Gastroesophageal sphincter (tissue), 4 donors: ENCODE measurements around the gene ZNF444. TPM values are rescaled to one million over a fixed set of nuclear protein-coding genes. Genes with fewer than 3 reads are reported as not detected.

ENCODE experiments used
- ATAC-seq: fragments of 150-250 bp; one replicate; pipeline ENCODE4 v1.9.1; 2016; ENCODE audit warnings: mild to moderate bottlenecking, moderate library complexity
- H3K27ac ChIP-seq, 4 donors: fragments of 200-600 bp; sonication (generic) in 3 of 4; 1 replicate in 3 of 4; 2 replicates in 1 of 4; pipeline ENCODE4 v1.5.1; 2016 to 2019
- H3K27me3 ChIP-seq: fragments of 200-600 bp; sonication (generic); one replicate; pipeline ENCODE4 v1.5.1; 2019
- H3K36me3 ChIP-seq, 2 donors: fragments of 200-600 bp; sonication (generic); one replicate each; pipeline ENCODE4 v1.5.1; 2019; ENCODE audit warnings: control low read depth in 1 of 2
- H3K4me1 ChIP-seq, 3 donors: fragments of 200-600 bp; sonication (generic); 1 replicate in 2 of 3; 2 replicates in 1 of 3; pipeline ENCODE4 v1.5.1; 2016 to 2019; ENCODE audit warnings: control low read depth in 2 of 3
- H3K4me3 ChIP-seq, 2 donors: fragments of 200-600 bp; sonication (generic); one replicate each; pipeline ENCODE4 v1.5.1; 2019; ENCODE audit warnings: mild to moderate bottlenecking in 1 of 2, moderate library complexity in 1 of 2
- H3K9me3 ChIP-seq, 3 donors: fragments of 200-600 bp; sonication (generic); one replicate each; pipeline ENCODE4 v1.5.1; 2017 to 2019; ENCODE audit warnings: control low read depth in 2 of 3
- CTCF ChIP-seq, 4 experiments: fragments of 200-600 bp in 2 of 4; fragments of 450-650 bp in 2 of 4; sonication (generic) in 1 of 4; IDR thresholded peaks; one replicate each; pipeline ENCODE4 v1.5.1; 2017 to 2019; ENCODE audit warnings: antibody characterized with exemption in 4 of 4, mild to moderate bottlenecking in 2 of 4, moderate library complexity in 2 of 4
- EP300 ChIP-seq: sonication (generic); formaldehyde crosslinking; IDR thresholded peaks from one replicate; pipeline ENCODE4 v1.6.1; 2017; ENCODE audit warnings: antibody characterized with exemption, mild to moderate bottlenecking
- POLR2A ChIP-seq, 2 donors: fragments of 450-650 bp; IDR thresholded peaks; one replicate each; pipeline ENCODE4 v1.6.1; 2017; ENCODE audit warnings: antibody characterized with exemption in 2 of 2, mild to moderate bottlenecking in 2 of 2, moderate library complexity in 1 of 2
- POLR2AphosphoS5 ChIP-seq: sonication (generic); formaldehyde crosslinking; IDR thresholded peaks from one replicate; pipeline ENCODE4 v1.6.1; 2017; ENCODE audit warnings: antibody characterized with exemption
- WGBS, 2 donors: methylation state at CpG; one replicate each; pipeline ENCODE4 v1.1.5; 2018; ENCODE audit warnings: low coverage in 1 of 2; 5-methylcytosine and 5-hydroxymethylcytosine counted together
- total RNA-seq, 4 donors: library from RNA; depleted of rRNA; stranded (reverse); fragments of >200 nt; gene quantifications; one replicate each; pipeline ENCODE4 v1.1.0, GENCODE V29; 2016

The ZNF444 gene
- total RNA-seq, 4 donors from 2014 or later = 36.2 to 57.9 (median 41.3) TPM

GRCh38 chr19:56142087-56142787 lies 1.1 kb downstream of the ZNF444 start:
- H3K27ac ChIP-seq = peak overlapping the region; percentile 59 to 98 (median 92)
- peak overlapping the region; percentile 66 to 86 for H3K4me3 ChIP-seq
- H3K4me1 ChIP-seq = peaks cover 0 to 61% (median 7%) of the 10 kb centered on the region in 3 donors
- TF ChIP-seq CTCF (IDR thresholded peaks at IDR 0.05) (no peak), POLR2AphosphoS5 (no peak), EP300 (no peak), POLR2A (IDR thresholded peaks at IDR 0.05) (no peak)
- ATAC-seq = no peak
- H3K36me3 ChIP-seq = peaks cover 0 to 20% of the 10 kb centered on the region in 2 donors
- no peaks in the 10 kb centered on the region for H3K27me3 ChIP-seq
- WGBS, 2 donors = 18 to 43% methylated on average over 10 to 12 of the region's 17 CpGs
- H3K9me3 ChIP-seq = no peaks in the 10 kb centered on the region

- no peak for TF ChIP-seq POLR2AphosphoS5
- TF ChIP-seq POLR2A (IDR thresholded peaks at IDR 0.05) = no peak
- TF ChIP-seq CTCF (IDR thresholded peaks at IDR 0.05) = no peak
- TF ChIP-seq EP300 = no peak
- H3K4me3 ChIP-seq = no peak overlapping the region
- peaks cover 0 to 27% of the 10 kb centered on the region in 2 donors for H3K36me3 ChIP-seq
- H3K27ac ChIP-seq = peak overlapping the region in 3 of 4 donors; percentile 89 to 98 (median 94)
- no peaks in the 10 kb centered on the region for H3K27me3 ChIP-seq
- WGBS, 2 donors = no CpG with 5 or more reads among the region's 4 CpGs
- H3K4me1 ChIP-seq = peaks cover 0 to 53% (median 7%) of the 10 kb centered on the region in 3 donors
- ATAC-seq = no peak
- no peaks in the 10 kb centered on the region for H3K9me3 ChIP-seq
Measured at GRCh38 chr19:56142897-56143434, 1.9 kb downstream of the ZNF444 start.

- Histone ChIP-seq H3K4me3 (no peak overlapping the region), H3K36me3 (peaks cover 0 to 39% of the 10 kb centered on the region in 2 donors), H3K27me3 (no peaks in the 10 kb centered on the region), H3K9me3 (no peaks in the 10 kb centered on the region), H3K27ac (no peak overlapping the region), H3K4me1 (peaks cover 0 to 44% (median 7%) of the 10 kb centered on the region in 3 donors)
- TF ChIP-seq POLR2AphosphoS5 (no peak), POLR2A (IDR thresholded peaks at IDR 0.05) (no peak), EP300 (no peak), CTCF (IDR thresholded peaks at IDR 0.05) (no peak)
- ATAC-seq = no peak
- 62 to 72% methylated on average over 5 to 6 of the region's 6 CpGs for WGBS, 2 donors
Measured at GRCh38 chr19:56144376-56144775, 3.3 kb downstream of the ZNF444 start.

GRCh38 chr19:56144831-56145230 lies 3.7 kb downstream of the ZNF444 start:
- H3K27ac ChIP-seq = no peak overlapping the region
- ATAC-seq = no peak
- H3K4me3 ChIP-seq = no peak overlapping the region
- H3K4me1 ChIP-seq = peaks cover 0 to 39% (median 5%) of the 10 kb centered on the region in 3 donors
- peaks cover 0 to 43% of the 10 kb centered on the region in 2 donors for H3K36me3 ChIP-seq
- WGBS, 2 donors = 87 to 93% methylated on average over 3 to 7 of the region's 12 CpGs
- H3K9me3 ChIP-seq = no peaks in the 10 kb centered on the region
- TF ChIP-seq EP300 (no peak), POLR2AphosphoS5 (no peak), POLR2A (IDR thresholded peaks at IDR 0.05) (no peak), CTCF (IDR thresholded peaks at IDR 0.05) (no peak)
- no peaks in the 10 kb centered on the region for H3K27me3 ChIP-seq

- no peak overlapping the region for H3K4me3 ChIP-seq
- no peaks in the 10 kb centered on the region for H3K27me3 ChIP-seq
- TF ChIP-seq EP300 (no peak), POLR2AphosphoS5 (no peak), POLR2A (IDR thresholded peaks at IDR 0.05) (no peak), CTCF (IDR thresholded peaks at IDR 0.05) (no peak)
- H3K4me1 ChIP-seq = peaks cover 0 to 40% (median 0%) of the 10 kb centered on the region in 3 donors
- ATAC-seq = no peak
- H3K36me3 ChIP-seq = peaks cover 0 to 45% of the 10 kb centered on the region in 2 donors
- H3K9me3 ChIP-seq = no peaks in the 10 kb centered on the region
- H3K27ac ChIP-seq = no peak overlapping the region
- WGBS, 2 donors = 82 to 89% methylated on average over 3 to 8 of the region's 10 CpGs
Measured at GRCh38 chr19:56145698-56146097, 4.6 kb downstream of the ZNF444 start.
